ENCODE results near the gene KCNIP3.
A peak's percentile ranks its signal among the peaks of the same experiment; 100 is the strongest.
"Not testable (repeated sequence)": the region's sequence is repeated elsewhere in the genome, so short reads cannot be mapped to it uniquely, and the experiment has no call there.

The KCNIP3 gene

GRCh38 chr2:95389245-95390119 is 92.3 kb downstream of the KCNIP3 start:
- peak; percentile 69 for DNase-seq

DNA sequence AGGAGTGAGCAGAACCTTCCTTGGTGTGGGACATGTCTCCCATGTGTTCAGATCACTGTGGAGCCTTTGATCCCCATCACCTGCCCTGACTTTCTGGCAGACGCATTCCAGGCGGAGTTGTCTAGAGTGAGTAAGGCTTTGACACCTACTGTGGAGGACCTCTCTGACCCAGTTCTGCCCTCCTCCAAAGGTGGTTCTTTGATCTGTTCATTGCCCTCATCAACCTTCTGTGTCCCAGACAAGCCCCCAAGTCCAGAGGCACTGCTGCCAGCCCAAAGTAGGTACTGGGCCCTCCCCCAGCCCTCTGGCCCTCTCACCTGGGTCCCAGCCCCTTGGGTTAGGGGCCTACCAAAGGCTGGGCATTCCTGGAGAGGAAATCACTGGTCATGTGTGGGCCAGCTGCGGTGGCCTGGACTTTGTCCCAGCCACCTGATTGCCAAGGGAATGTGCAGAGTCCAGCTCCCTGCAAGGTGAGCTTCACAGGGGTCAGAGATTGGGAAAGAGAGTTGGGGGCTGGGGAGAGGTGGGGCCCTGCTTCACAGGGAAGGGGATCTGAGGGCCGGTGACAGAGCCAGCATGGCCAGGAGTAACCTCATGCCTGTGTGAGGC is 93.2 kb downstream of the KCNIP3 start:
- DNase-seq = no peak

- DNase-seq = no peak
These were observed 93.8 kb downstream of the KCNIP3 start for GRCh38 chr2:95390881-95391321.

DNA sequence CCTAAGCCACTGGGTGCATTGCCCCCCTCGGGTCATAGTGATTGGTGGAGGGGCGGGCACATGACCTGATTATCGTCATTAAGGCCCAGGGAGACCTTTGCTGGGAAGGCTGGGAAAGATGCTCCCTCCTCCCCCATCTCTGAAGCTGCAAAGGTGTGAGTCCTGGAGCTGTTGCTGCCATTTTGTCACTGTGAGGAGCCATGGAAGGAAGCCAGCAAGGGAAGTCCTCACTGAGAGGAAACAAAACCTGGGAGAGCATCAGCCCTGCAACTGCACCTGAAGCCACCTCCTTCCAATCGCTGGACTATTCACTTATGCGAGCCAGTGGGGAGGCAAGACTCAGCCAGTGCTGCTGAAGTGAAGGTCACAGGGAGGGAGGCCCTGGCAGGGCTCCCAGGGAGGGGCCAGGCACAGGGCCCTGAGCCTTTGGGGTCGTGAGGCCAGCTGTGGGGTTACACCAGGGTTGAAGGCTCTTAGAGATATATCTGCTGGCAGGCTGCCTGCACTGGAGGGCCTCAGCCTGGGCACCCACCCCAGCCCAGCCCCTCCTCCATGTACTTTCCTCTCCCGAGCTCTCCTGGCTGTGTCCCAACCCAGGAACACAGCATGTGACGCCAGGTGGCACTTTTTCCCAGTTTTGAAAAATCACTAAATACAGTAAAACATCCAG is 94.6 kb downstream of the KCNIP3 start:
- DNase-seq = no peak

DNA sequence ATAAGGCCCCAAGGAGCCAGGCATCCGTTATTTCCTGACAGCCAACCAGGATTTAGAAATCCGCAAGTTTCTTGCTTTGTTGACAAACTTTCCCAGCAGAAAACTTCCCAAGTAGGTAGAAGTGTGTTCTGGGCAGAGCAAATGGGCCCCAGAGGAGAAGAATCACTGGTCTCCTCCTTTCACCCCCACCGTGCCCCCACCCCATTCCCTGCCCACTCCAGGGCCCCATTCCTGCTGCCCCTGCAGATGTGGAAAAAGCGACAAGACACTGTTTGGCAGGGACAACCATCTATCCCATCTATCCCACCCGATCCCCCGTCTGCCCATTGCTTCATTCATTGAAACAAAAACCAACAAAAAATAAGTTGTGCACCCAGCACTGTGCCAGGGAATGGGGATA is 95.2 kb downstream of the KCNIP3 start:
- DNase-seq = no peak

- DNase-seq = no peak
These were observed 95.7 kb downstream of the KCNIP3 start for GRCh38 chr2:95392730-95393455.

GRCh38 chr2:95393901-95394300 is 96.8 kb downstream of the KCNIP3 start:
- DNase-seq = no peak

DNA sequence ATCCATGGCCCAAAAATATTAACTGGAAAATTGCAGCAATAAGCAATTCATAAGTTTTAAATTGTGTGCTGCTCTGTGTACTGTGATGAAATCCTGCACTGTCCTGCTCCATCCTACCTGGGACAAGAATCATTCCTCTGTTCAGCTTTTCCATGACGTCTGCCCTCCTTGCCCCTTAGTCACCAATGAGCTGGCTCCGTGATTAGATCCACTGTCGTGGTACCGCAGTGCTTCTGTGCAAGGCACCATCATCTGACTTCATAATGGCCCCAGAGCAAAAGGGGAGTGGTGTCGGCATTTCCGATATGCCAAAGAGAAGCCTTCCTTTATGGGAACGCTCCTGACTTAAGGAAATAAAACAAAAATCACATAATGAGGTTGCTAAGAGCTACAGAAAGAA is 101.9 kb downstream of the KCNIP3 start:
- DNase-seq = no peak

- DNase-seq = no peak
These were observed 104.3 kb downstream of the KCNIP3 start for GRCh38 chr2:95401480-95401879.

- not testable (repeated sequence) for DNase-seq
These were observed 104.8 kb downstream of the KCNIP3 start for GRCh38 chr2:95402004-95402369.

DNA sequence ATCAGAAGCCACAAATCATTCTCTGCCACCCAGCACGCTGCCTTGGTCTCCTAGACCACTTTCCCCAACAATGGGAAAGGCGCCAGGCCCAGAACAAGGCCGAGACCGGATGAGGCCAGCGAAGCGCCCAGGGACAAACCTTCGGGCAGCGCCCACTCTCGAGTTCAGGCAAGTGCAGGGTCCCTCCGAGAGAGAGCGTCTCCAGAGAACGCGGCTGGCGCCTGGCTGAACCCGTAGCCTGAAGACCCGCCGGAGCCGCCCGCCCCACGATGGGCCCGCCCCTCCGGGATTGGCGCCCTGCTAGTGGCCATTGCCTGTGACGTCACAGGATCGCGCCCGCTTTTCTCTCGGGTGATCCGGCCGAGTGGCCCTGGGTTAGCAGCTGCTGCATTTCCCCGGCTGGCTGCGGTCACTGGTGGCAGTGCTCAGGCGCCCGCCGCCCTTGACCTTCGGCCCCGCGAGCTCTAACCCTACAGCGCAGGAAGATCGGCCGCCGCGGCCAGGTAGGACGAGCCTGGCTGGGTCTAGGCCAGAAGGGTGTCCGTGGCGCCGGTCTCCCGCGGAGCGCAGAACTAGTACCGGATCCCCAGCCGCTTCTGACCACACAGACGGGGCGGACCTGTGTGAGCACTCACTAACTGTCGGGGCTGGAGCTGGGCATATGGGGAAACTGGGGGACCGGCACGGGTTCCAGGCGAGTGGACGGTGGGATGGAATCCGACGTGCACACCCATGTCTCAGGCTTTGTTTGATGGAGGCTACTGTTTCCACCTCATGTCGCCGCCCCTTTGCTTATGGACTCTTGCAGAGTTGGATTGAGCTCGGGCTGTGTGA is 105.4 kb downstream of the KCNIP3 start, which contains the start of gene FAHD2A:
Gene FAHD2A, plus strand, starts transcription at position 339 of the 834 bp plus-strand sequence. CDS start 2,851 bp downstream, outside the sequence.
- peak; percentile 90 for DNase-seq

DNA sequence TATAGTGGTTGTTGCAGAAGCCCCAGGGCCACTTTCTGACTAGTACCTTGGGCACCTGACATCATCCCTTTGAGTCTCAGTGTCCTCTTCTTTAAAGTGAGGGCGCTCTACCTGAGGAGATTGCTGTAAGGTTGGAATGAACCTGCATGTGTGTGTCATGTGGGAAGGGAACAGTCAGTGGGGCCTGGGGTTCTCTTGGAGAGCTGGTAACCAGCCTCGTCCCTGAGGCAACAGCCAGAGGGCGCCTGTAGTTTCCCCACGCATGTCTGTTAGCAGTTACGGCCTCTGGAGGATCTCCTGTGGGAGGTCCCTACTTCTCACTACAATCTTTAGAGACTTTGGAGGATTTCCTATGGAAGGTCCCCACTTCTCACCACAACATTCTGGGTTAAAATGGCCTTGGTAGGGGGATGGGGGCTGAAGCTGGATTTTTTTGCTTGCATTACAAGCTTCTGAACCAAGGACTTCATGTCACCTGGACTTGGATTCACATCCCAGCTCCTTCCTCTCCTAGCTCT is 106.1 kb downstream of the KCNIP3 start:
- peak; percentile 33 for DNase-seq

- not testable (repeated sequence) for DNase-seq
These were observed 106.7 kb downstream of the KCNIP3 start for GRCh38 chr2:95403824-95404223.

GRCh38 chr2:95404676-95405075 is 107.5 kb downstream of the KCNIP3 start:
- DNase-seq = not testable (repeated sequence)

DNA sequence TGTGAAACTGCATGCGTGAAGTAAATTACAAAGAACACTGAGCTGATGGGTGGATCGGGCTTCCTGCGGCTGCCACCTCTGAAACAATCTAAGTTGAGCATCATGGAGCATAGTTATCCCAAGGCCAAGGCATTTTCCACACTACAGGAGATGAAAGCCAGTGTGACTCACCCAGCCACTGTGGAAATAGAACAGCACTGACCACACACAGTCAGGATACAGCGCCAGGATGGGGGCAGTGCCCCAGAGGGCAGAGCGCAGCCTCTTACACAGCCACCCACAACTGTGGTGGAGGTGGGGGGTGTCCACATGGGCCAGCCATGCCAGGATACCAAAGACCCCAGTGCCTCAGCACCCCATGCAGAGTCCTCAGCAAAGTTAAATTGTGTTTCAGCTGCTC is 114.1 kb downstream of the KCNIP3 start:
- DNase-seq = peak; percentile 46

- peak; percentile 78 for DNase-seq
These were observed 117.0 kb downstream of the KCNIP3 start for GRCh38 chr2:95414015-95414594.

- DNase-seq = not testable (repeated sequence)
These were observed 118.0 kb downstream of the KCNIP3 start for GRCh38 chr2:95415138-95415537.

DNA sequence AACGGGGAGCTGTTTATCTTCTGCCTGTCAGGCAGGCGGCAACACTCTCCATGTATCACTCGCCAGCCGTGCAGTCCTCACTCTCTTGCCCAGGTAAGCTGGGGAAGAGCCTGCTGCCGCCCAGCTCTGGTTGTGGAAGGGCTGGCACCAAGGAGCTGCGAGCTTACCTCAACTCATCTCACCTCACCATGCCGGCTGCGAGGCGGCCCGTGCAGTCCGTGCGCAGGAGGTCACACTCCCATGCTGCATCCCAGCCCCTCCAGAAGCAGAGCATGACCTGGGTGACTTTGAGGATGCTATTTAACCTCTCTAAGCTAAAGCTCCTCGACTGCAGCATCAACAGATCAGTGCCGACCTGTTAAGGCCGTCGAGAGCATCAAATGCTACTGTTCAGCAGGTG is 118.4 kb downstream of the KCNIP3 start:
- not testable (repeated sequence) for DNase-seq

GRCh38 chr2:95427196-95427867 is 130.2 kb downstream of the KCNIP3 start:
- not testable (repeated sequence) for DNase-seq

DNA sequence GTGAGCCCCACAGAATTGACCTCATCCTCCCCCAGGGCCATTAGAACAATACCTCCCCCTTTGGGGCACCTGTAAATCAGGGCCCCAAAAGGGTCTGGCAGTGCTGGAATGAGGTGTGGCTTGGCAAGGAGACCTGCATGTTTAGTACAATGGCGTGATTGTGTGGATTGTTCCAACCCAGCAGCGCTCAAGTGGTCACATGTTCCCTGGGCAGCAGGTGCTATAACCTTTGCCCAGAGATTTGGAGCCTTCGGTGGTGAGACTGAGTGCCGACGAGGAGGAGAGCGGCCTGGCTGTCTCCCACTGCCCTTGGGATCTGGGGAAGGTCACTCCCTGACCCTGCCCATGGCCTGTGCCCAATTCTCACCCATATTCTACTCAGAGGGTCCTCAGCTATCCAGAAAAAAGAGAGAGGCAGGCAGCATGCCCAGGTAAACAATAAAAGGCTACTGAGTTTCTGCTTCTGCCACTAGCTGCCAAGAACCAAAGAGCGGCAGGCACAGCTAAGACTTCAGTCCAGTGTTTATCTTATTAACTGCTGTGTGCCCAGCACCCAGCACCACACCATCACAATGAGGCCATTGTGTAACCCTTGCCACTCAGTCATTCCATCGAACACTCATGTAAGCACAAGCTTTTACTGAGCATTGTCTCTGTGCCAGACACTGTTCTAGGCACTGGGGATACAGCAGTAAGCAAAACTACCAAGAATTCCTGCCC is 132.8 kb downstream of the KCNIP3 start:
- DNase-seq = not testable (repeated sequence)
